Upper lobe of left lung (tissue), 4 donors: Measurements from ENCODE around the gene SLC22A6.

Source experiments
- POLR2A ChIP-seq, 4 donors: fragments of 450-650 bp; IDR thresholded peaks; one replicate each; pipeline ENCODE4 v1.5.1; 2016 to 2017; ENCODE audit warnings: antibody characterized with exemption in 4 of 4, mild to moderate bottlenecking in 2 of 4
- TF ChIP-seq, protein P1 (sequence below), 6 experiments: fragments of 450-650 bp in 4 of 6; fragments of 200-600 bp in 2 of 6; sonication (generic) in 2 of 6; IDR thresholded peaks; one replicate each; pipeline ENCODE4 v1.5.1; 2016 to 2019; ENCODE audit warnings: antibody characterized with exemption in 6 of 6

GRCh38 chr11:62953811-62954210, 31.0 kb downstream of the SLC22A6 start:
- no peak for TF ChIP-seq POLR2A (IDR thresholded peaks at IDR 0.05)
- TF ChIP-seq, protein P1, sequence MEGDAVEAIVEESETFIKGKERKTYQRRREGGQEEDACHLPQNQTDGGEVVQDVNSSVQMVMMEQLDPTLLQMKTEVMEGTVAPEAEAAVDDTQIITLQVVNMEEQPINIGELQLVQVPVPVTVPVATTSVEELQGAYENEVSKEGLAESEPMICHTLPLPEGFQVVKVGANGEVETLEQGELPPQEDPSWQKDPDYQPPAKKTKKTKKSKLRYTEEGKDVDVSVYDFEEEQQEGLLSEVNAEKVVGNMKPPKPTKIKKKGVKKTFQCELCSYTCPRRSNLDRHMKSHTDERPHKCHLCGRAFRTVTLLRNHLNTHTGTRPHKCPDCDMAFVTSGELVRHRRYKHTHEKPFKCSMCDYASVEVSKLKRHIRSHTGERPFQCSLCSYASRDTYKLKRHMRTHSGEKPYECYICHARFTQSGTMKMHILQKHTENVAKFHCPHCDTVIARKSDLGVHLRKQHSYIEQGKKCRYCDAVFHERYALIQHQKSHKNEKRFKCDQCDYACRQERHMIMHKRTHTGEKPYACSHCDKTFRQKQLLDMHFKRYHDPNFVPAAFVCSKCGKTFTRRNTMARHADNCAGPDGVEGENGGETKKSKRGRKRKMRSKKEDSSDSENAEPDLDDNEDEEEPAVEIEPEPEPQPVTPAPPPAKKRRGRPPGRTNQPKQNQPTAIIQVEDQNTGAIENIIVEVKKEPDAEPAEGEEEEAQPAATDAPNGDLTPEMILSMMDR (IDR thresholded peaks at IDR 0.05): no peak
